Astrocyte (in vitro differentiated cells and primary cell): ENCODE data around the gene DENND5B. TPM values are rescaled to one million over a fixed set of nuclear protein-coding genes. Genes with fewer than 3 reads are reported as not detected.
"Not testable (repeated sequence)": the region's sequence is repeated elsewhere in the genome, so short reads cannot be mapped to it uniquely, and the experiment has no call there.

ENCODE experiments used
- DNase-seq: peaks from one replicate; pipeline ENCODE4 v3.0.0-alpha.2; 2010; ENCODE audit warnings: low read depth
- FAIRE-seq: peaks from 2 replicates; lab custom pipeline; 2011; peaks lifted over from hg19 to GRCh38; lab: Jason Lieb, UNC
- H2AFZ ChIP-seq: 2 replicates; pipeline ENCODE4 v1.6.0; 2012; ENCODE audit warnings: low read depth, low read length, inconsistent platforms
- H3K27ac ChIP-seq: 2 replicates; pipeline ENCODE4 v1.5.1; 2011; ENCODE audit warnings: low read depth, low read length, inconsistent platforms
- H3K27me3 ChIP-seq: 2 replicates; pipeline ENCODE4 v1.6.0; 2011; ENCODE audit warnings: low read length, inconsistent platforms; ENCODE audit not compliant: insufficient read depth
- H3K36me3 ChIP-seq: 2 replicates; pipeline ENCODE4 v1.5.1; 2011; ENCODE audit warnings: low read length, inconsistent platforms; ENCODE audit not compliant: insufficient read depth
- H3K4me1 ChIP-seq: 2 replicates; pipeline ENCODE4 v1.5.1; 2011; ENCODE audit warnings: low read length, inconsistent platforms; ENCODE audit not compliant: insufficient read depth
- H3K4me2 ChIP-seq: 2 replicates; pipeline ENCODE4 v1.6.0; 2012; ENCODE audit warnings: low read length, inconsistent platforms
- H3K4me3 ChIP-seq: 2 replicates; pipeline ENCODE4 v1.5.1; 2011; ENCODE audit warnings: low read depth, mild to moderate bottlenecking, low read length, inconsistent platforms; ENCODE audit not compliant: insufficient read depth
- H3K79me2 ChIP-seq: 2 replicates; pipeline ENCODE4 v1.6.0; 2012; ENCODE audit warnings: mild to moderate bottlenecking, low read length, inconsistent platforms; ENCODE audit not compliant: insufficient read depth
- H3K9ac ChIP-seq: 2 replicates; pipeline ENCODE4 v1.6.0; 2012; ENCODE audit warnings: mild to moderate bottlenecking, low read length, inconsistent platforms
- H3K9me3 ChIP-seq: 2 replicates; pipeline ENCODE4 v1.5.1; 2012; ENCODE audit warnings: low read depth, mild to moderate bottlenecking, low read length, inconsistent platforms; ENCODE audit not compliant: insufficient read depth
- H4K20me1 ChIP-seq: 2 replicates; pipeline ENCODE4 v1.6.0; 2012; ENCODE audit warnings: low read length, inconsistent platforms; ENCODE audit not compliant: insufficient read depth
- H3K27ac Mint-ChIP-seq: one replicate; pipeline ENCODE4 v1.8.0; 2021; ENCODE audit warnings: mild to moderate bottlenecking, mixed read lengths; ENCODE audit not compliant: unreplicated experiment
- H3K27me3 Mint-ChIP-seq: one replicate; pipeline ENCODE4 v1.8.0; 2021; ENCODE audit warnings: low read depth, mixed read lengths; ENCODE audit not compliant: unreplicated experiment
- H3K36me3 Mint-ChIP-seq: one replicate; pipeline ENCODE4 v1.8.0; 2021; ENCODE audit warnings: low read depth, mixed read lengths; ENCODE audit not compliant: unreplicated experiment
- H3K4me1 Mint-ChIP-seq: one replicate; pipeline ENCODE4 v1.8.0; 2021; ENCODE audit warnings: low read depth, mixed read lengths; ENCODE audit not compliant: unreplicated experiment
- H3K4me3 Mint-ChIP-seq: one replicate; pipeline ENCODE4 v1.8.0; 2021; ENCODE audit warnings: mild to moderate bottlenecking, moderate library complexity, mixed read lengths; ENCODE audit not compliant: unreplicated experiment
- H3K9me3 Mint-ChIP-seq: one replicate; pipeline ENCODE4 v1.8.0; 2021; ENCODE audit warnings: mild to moderate bottlenecking, mixed read lengths; ENCODE audit not compliant: unreplicated experiment
- CTCF ChIP-seq: IDR thresholded peaks from 2 replicates; pipeline ENCODE4 v1.5.1; 2011; ENCODE audit warnings: low read depth, mild to moderate bottlenecking, inconsistent platforms, low read length, moderate library complexity; ENCODE audit not compliant: insufficient read depth
- EZH2 ChIP-seq: IDR thresholded peaks from 2 replicates; pipeline ENCODE4 v1.6.1; 2012; ENCODE audit warnings: mild to moderate bottlenecking, low read length, inconsistent platforms; ENCODE audit not compliant: insufficient read depth
- total RNA-seq: library from RNA; stranded (reverse); gene quantifications from 2 replicates; pipeline ENCODE4 v1.2.1, GENCODE V29; 2021

Gene DENND5B
- total RNA-seq, 1 donor from 2014 or later, result 22.7 TPM

GRCh38 chr12:31387466-31387865 lies 203.5 kb downstream of the DENND5B start:
- Histone ChIP-seq H3K27me3 (no peaks in the 10 kb centered on the region), H3K9me3 (no peaks in the 10 kb centered on the region), H3K4me2 (no peak overlapping the region), H3K79me2 (no peaks in the 10 kb centered on the region), H3K27ac (no peak overlapping the region), H3K4me3 (no peak overlapping the region), H3K4me1 (no peaks in the 10 kb centered on the region), H2AFZ (no peak overlapping the region), H4K20me1 (no peaks in the 10 kb centered on the region), H3K36me3 (no peaks in the 10 kb centered on the region), H3K9ac (no peak overlapping the region)
- no peak overlapping the region for H3K4me3 Mint-ChIP-seq
- FAIRE-seq (no peak), DNase-seq (no peak)
- H3K4me1 Mint-ChIP-seq, result peaks cover 21% of the 10 kb centered on the region
- H3K9me3 Mint-ChIP-seq, result no peaks in the 10 kb centered on the region
- H3K36me3 Mint-ChIP-seq, result no peaks in the 10 kb centered on the region
- no peak overlapping the region for H3K27ac Mint-ChIP-seq
- H3K27me3 Mint-ChIP-seq, result no peaks in the 10 kb centered on the region
- TF ChIP-seq CTCF (no peak), EZH2 (no peak)

DNA sequence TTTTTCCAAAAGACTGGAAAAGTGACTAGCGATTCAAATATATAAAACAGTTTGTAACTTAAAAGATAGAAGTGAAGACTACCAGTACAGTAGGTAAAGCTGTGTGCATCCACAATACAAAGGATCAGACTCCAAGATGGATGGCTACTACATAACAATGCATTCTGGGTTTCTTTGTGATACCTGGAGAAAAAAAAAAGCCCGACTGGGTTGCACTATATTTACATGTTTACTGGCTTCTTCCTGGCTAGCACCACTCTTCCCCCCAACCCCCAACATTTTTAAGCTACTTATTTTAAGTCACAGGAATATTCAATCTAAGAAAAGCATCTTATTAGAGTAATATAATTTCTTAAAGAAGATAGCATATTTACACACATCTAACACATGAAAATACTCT lies 203.9 kb downstream of the DENND5B start:
- Histone ChIP-seq H2AFZ (no peak overlapping the region), H3K79me2 (no peaks in the 10 kb centered on the region), H3K27me3 (no peaks in the 10 kb centered on the region), H3K27ac (no peak overlapping the region), H3K4me1 (no peaks in the 10 kb centered on the region), H3K9ac (no peak overlapping the region), H3K9me3 (no peaks in the 10 kb centered on the region), H3K36me3 (no peaks in the 10 kb centered on the region), H3K4me3 (no peak overlapping the region), H4K20me1 (no peaks in the 10 kb centered on the region), H3K4me2 (no peak overlapping the region)
- Mint-ChIP-seq H3K9me3 (no peaks in the 10 kb centered on the region), H3K4me1 (peaks cover 21% of the 10 kb centered on the region), H3K27ac (peak overlapping the region; percentile 87), H3K36me3 (no peaks in the 10 kb centered on the region), H3K27me3 (no peaks in the 10 kb centered on the region), H3K4me3 (no peak overlapping the region)
- DNase-seq, result no peak
- FAIRE-seq, result no peak
- TF ChIP-seq CTCF, result no peak
- no peak for TF ChIP-seq EZH2

DNA sequence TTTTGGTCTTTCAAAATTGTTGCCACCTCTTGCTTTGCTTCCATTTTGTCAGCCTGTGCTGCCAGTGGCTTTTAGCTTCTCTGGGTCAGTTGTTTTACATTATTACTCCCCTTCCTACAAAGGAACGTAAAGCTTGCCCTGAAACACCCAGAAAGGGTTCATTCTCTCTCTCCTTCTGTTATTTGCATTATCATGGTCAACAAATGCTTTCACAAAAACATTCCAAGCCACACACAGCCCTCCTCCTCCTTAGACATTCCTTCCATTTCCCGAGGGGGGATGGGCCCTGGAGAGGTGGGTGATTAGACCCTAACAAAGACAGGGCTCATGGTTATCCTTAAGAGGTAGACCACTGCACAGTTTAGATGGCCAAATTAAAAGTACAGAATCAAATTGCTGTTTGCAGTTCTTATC lies 204.6 kb downstream of the DENND5B start:
- Mint-ChIP-seq H3K27me3 (no peaks in the 10 kb centered on the region), H3K4me3 (no peak overlapping the region), H3K4me1 (peaks cover 21% of the 10 kb centered on the region), H3K36me3 (no peaks in the 10 kb centered on the region), H3K9me3 (no peaks in the 10 kb centered on the region), H3K27ac (peak overlapping the region; percentile 87)
- H4K20me1 ChIP-seq, result no peaks in the 10 kb centered on the region
- H3K4me1 ChIP-seq, result no peaks in the 10 kb centered on the region
- no peaks in the 10 kb centered on the region for H3K36me3 ChIP-seq
- H3K27ac ChIP-seq, result no peak overlapping the region
- H3K4me2 ChIP-seq, result no peak overlapping the region
- DNase-seq (no peak), FAIRE-seq (no peak)
- H3K9ac ChIP-seq, result no peak overlapping the region
- H3K9me3 ChIP-seq, result no peaks in the 10 kb centered on the region
- no peaks in the 10 kb centered on the region for H3K27me3 ChIP-seq
- H2AFZ ChIP-seq, result no peak overlapping the region
- no peaks in the 10 kb centered on the region for H3K79me2 ChIP-seq
- H3K4me3 ChIP-seq, result no peak overlapping the region
- TF ChIP-seq EZH2 (no peak), CTCF (no peak)

- H3K27ac ChIP-seq, H3K27me3 Mint-ChIP-seq, DNase-seq, H3K4me1 Mint-ChIP-seq, H3K9me3 Mint-ChIP-seq, FAIRE-seq, H3K36me3 Mint-ChIP-seq, H3K4me1 ChIP-seq, H3K36me3 ChIP-seq, H3K4me3 ChIP-seq, H3K9me3 ChIP-seq, H3K4me3 Mint-ChIP-seq, H2AFZ ChIP-seq, H3K79me2 ChIP-seq, H3K9ac ChIP-seq, H3K4me2 ChIP-seq, H4K20me1 ChIP-seq, H3K27me3 ChIP-seq, H3K27ac Mint-ChIP-seq: not testable (repeated sequence)
Measured at GRCh38 chr12:31377210-31377609, 213.7 kb downstream of the DENND5B start.
